NCI-H82 treated with DMSO at 0.1 percent for 48 hours (cell line): ENCODE measurements around the gene IGSF9B.

ENCODE experiments used
- DNase-seq: peaks from one replicate; lab custom pipeline; 2025; ENCODE audit not compliant: unreplicated experiment; lab: John Stamatoyannopoulos, UW

IGSF9B gene

GRCh38 chr11:133938166-133938565 lies 18.6 kb downstream of the IGSF9B start:
- DNase-seq = no peak

- no peak for DNase-seq
These were observed 19.3 kb downstream of the IGSF9B start for GRCh38 chr11:133937468-133937867.

- no peak for DNase-seq
These were observed 19.8 kb downstream of the IGSF9B start for GRCh38 chr11:133937015-133937414.

GRCh38 chr11:133936592-133936991 lies 20.2 kb downstream of the IGSF9B start:
- no peak for DNase-seq

GRCh38 chr11:133936136-133936535 lies 20.6 kb downstream of the IGSF9B start:
- no peak for DNase-seq

- DNase-seq = no peak
These were observed 21.2 kb downstream of the IGSF9B start for GRCh38 chr11:133935551-133935910.

GRCh38 chr11:133934599-133935550 lies 21.9 kb downstream of the IGSF9B start:
- no peak for DNase-seq

GRCh38 chr11:133934096-133934495 lies 22.7 kb downstream of the IGSF9B start:
- no peak for DNase-seq

- no peak for DNase-seq
These were observed 25.2 kb downstream of the IGSF9B start for GRCh38 chr11:133931449-133932060.

- DNase-seq = no peak
These were observed 25.9 kb downstream of the IGSF9B start for GRCh38 chr11:133930767-133931448.

GRCh38 chr11:133930053-133930766 lies 26.6 kb downstream of the IGSF9B start:
- DNase-seq = no peak

GRCh38 chr11:133929401-133930052 lies 27.2 kb downstream of the IGSF9B start:
- DNase-seq = no peak

- no peak for DNase-seq
These were observed 28.1 kb downstream of the IGSF9B start for GRCh38 chr11:133928628-133929059.

GRCh38 chr11:133927690-133928627 lies 28.8 kb downstream of the IGSF9B start:
- DNase-seq = peak; percentile 36

- no peak for DNase-seq
These were observed 30.1 kb downstream of the IGSF9B start for GRCh38 chr11:133926466-133927246.

- no peak for DNase-seq
These were observed 31.0 kb downstream of the IGSF9B start for GRCh38 chr11:133925756-133926155.

GRCh38 chr11:133924661-133925060 lies 32.1 kb downstream of the IGSF9B start:
- no peak for DNase-seq

GRCh38 chr11:133922078-133922870 lies 34.5 kb downstream of the IGSF9B start:
- DNase-seq = no peak
